Fibroblast of villous mesenchyme (primary cell): ENCODE results near the gene RNASE2. TPM values are rescaled to one million over a fixed set of nuclear protein-coding genes. Genes with fewer than 3 reads are reported as not detected.
A peak's percentile ranks its signal among the peaks of the same experiment; 100 is the strongest.
"Not testable (repeated sequence)": the region's sequence is repeated elsewhere in the genome, so short reads cannot be mapped to it uniquely, and the experiment has no call there.

ENCODE experiments used
- DNase-seq: peaks from one replicate; pipeline ENCODE4 v3.0.0-alpha.2; 2010; ENCODE audit warnings: low read depth
- H3K4me3 ChIP-seq: 2 replicates; pipeline ENCODE4 v1.5.1; 2011; ENCODE audit warnings: low read depth, mild to moderate bottlenecking, low read length
- total RNA-seq: library from RNA; depleted of rRNA; stranded (reverse); fragments of >200 nt; gene quantifications from 2 replicates; pipeline ENCODE4 v1.2.3, GENCODE V29; 2012
- TF ChIP-seq, protein P1 (sequence below): IDR thresholded peaks from 2 replicates; pipeline ENCODE4 v1.5.1; 2012; ENCODE audit warnings: low read depth, mild to moderate bottlenecking, low read length; ENCODE audit not compliant: insufficient read depth

RNASE2 gene
- total RNA-seq, 1 donor = not detected

DNA sequence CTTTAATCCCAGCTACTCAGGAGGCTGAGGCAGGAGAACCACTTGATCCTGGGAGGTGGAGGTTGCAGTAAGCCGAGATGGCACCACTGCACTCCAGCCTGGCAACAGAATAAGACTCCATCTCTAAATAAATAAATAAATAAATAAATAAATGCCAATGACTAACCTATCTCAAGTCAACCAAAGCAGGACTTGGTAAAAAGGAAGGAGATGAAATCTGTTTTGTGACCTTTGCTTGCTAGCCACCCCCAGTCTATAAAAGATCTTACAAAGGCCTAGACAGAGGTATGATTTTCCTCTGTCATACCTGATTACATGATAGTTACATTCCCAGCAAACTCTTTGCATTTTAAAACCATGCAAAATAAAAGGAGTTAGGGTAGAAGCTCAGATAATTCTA is 21.0 kb downstream of the RNASE2 start:
- no peak for DNase-seq
- TF ChIP-seq, protein P1, sequence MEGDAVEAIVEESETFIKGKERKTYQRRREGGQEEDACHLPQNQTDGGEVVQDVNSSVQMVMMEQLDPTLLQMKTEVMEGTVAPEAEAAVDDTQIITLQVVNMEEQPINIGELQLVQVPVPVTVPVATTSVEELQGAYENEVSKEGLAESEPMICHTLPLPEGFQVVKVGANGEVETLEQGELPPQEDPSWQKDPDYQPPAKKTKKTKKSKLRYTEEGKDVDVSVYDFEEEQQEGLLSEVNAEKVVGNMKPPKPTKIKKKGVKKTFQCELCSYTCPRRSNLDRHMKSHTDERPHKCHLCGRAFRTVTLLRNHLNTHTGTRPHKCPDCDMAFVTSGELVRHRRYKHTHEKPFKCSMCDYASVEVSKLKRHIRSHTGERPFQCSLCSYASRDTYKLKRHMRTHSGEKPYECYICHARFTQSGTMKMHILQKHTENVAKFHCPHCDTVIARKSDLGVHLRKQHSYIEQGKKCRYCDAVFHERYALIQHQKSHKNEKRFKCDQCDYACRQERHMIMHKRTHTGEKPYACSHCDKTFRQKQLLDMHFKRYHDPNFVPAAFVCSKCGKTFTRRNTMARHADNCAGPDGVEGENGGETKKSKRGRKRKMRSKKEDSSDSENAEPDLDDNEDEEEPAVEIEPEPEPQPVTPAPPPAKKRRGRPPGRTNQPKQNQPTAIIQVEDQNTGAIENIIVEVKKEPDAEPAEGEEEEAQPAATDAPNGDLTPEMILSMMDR = no peak
- H3K4me3 ChIP-seq = no peak overlapping the region

DNA sequence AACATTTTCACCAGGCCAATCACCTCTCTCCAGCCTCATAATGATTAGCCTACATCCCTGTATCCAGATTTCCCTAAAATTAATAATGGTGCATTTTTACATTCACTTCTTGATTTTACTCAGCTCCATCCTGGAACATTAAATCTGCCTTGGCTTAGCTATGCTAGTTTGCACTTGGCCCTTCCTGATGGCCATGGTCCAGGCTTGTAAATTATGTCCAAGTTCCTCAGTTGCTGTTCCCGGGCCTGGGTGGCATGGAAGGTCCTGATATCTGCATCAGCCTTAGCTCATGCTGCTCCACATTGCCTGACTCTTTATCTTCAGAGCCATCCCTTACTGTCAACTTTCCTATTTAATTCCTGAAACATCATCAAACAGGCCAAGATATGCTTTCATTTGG is 23.4 kb downstream of the RNASE2 start:
- H3K4me3 ChIP-seq = no peak overlapping the region
- DNase-seq = no peak
- TF ChIP-seq, protein P1 = no peak

DNA sequence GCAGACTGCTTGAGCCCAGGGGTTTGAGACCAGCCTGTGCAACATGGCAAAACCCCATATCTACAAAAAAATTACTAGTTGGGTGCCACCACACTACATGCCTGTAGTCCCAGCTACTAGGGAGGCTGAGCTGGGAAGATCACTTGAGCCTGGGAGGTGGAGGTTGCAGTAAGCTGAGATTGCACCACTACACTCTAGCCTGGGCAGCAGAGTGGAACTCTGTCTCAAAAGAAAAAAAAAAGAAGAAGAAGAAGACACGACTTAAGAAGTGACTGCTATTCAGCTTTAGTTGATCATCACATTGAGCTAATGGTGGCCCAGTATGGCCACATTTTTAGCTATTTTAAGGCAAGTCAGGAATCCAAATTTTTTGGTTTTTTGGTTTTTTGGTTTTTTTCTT is 25.6 kb downstream of the RNASE2 start:
- H3K4me3 ChIP-seq = no peak overlapping the region
- TF ChIP-seq, protein P1 = no peak
- DNase-seq = no peak

DNA sequence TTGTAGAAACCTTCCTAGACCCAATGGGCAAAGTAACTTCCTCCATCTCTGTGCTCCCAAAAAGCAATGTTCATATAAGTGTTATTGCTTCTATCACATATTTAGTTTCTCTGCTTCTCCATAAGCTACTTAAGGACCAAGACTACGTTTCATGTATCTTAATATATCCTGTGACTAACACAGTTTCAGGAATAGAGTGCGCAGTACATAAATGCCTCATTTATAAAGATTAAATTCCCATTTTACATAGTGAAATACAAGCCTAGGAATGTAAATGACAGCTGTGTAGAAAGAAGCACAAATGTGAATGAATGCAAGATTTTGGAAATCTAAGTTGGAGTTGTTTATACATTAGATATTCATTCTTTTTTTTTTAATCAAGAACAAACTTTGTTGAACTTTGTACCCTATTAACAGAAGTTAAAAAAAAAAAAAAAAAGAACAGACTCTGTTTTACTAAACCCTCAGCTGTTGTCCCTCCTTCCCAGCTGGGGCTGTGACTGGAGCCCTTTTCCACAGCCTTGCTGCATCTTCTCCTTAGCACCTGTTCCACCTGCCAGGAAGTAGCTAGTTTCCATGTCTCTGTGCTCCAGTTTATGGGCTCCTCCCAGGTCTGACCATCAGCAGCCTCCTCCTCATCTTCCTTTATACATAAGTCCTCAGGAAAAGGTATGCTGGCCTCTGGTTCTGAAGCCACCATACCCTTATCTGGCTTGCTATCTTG is 27.5 kb downstream of the RNASE2 start:
- TF ChIP-seq, protein P1 = no peak
- no peak overlapping the region for H3K4me3 ChIP-seq
- no peak for DNase-seq

DNA sequence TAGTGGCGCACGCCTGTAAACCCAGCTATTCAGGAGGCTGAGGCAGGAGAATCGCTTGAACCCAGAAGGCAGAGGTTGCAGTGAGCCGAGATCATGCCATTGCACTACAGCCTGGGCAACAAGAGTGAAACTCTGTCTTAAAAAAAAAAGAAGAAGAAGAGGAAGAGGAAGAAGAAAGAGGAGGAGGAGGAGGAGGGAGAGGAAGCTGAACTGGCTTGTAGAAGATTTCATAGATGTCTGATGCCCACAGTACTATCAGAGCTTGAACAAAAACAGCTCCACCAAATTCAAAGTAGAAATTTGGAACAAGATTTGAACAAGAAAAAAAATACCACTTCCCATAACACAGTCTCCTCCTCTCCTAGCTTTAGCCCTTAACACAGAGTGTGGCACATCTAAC is 30.4 kb downstream of the RNASE2 start:
- not testable (repeated sequence) for DNase-seq, H3K4me3 ChIP-seq

DNA sequence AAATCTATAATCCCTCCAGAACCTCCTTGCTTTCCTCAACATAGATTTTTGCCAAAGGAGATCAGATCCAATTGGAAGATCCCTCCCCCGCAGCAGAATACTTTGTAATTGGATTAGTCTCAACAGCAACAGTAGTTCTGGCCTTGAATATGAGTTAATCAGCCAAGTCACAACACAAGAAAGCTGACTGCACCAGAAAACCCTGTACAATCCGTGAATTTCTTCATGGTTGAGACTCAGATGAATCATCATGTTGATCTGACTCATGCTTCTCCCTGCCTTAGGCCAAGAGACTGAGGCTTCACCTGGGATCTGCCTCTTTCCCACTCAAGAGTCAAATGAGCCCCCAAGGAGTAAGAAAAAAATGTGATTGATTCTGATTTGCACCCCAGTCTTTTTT is 31.5 kb downstream of the RNASE2 start:
- no peak overlapping the region for H3K4me3 ChIP-seq
- DNase-seq = peak; percentile 91
- TF ChIP-seq, protein P1 = no peak

DNA sequence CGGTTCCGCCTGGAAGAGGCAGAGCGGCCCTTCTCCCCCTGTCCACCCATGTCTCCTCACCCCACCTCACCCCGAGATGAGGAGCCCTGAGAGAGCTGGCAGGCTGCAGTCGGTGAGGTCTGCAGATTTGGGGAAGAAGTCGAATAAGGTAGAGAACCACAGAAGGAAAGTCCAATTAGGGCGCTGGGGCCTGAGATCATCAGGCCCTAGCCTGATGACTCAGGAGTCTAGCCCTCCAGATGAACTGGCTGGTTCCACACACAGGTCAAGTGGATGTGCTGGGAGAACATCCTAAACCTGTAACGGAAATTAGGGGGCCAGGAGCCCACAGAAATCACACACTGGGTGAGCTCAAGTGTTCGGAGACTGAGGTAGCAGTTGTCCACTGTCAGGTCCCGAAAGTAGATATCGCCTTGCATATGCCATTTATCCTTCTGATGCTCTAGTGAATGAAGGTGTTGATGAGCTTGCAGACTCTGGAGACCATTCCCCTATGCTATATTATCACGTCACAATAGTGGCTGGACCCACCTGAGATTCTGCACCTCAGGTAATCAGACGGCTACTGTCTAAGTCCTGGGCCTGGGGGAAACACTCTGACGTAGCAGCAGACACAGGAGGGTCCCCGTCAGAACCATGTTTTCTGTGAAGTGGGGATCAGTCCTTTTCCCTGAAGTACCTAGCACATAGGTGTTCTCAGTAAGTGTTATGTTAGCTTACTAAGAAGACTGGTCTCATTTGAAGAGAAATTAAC is 33.6 kb downstream of the RNASE2 start:
- peak overlapping the region; percentile 37 for H3K4me3 ChIP-seq
- DNase-seq = no peak
- TF ChIP-seq, protein P1 = no peak
